Measurements from ENCODE around the gene ANGEL1.

Gene ANGEL1, protein sequence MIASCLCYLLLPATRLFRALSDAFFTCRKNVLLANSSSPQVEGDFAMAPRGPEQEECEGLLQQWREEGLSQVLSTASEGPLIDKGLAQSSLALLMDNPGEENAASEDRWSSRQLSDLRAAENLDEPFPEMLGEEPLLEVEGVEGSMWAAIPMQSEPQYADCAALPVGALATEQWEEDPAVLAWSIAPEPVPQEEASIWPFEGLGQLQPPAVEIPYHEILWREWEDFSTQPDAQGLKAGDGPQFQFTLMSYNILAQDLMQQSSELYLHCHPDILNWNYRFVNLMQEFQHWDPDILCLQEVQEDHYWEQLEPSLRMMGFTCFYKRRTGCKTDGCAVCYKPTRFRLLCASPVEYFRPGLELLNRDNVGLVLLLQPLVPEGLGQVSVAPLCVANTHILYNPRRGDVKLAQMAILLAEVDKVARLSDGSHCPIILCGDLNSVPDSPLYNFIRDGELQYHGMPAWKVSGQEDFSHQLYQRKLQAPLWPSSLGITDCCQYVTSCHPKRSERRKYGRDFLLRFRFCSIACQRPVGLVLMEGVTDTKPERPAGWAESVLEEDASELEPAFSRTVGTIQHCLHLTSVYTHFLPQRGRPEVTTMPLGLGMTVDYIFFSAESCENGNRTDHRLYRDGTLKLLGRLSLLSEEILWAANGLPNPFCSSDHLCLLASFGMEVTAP

GRCh38 chr14:76812422-76813383 is at the start of gene ANGEL1:
Gene ANGEL1, minus strand, starts transcription at chr14:76812882. Its CDS starts 55 bp downstream, at chr14:76812827.
- DNase-seq = peak; percentile 92 to 97

DNA sequence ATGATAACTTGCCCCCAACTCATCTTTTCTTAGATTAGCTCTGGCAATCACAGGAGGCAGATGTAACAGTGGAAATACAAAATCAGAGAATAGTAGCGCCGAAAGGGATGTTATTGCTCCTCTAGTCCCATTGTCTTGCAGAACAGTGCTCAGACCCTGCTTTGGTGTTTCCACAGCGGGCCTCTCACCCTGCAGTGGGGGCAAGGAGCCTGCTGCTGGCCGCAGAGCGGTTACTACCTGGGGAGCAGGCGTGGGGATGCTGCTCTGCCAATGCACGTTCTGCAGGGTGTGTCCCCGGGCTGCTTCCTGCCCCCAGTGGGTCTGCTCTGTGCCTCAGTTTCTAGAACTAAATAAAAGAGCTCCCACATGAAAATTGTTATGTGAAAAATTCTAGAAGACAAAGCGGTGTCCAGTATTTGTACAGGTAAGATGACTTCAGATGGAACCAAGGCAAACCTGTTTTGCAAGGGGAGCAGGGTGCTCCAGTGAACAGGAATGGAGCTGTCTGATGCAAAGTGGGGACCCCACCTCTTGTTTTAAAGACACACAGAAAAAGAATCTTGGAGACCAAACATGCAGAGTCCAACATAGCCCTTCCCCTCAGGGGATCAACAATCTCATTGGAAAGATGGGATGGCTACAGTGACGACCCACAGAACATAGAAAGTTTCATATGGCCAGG is 49.0 kb upstream of the ANGEL1 start:
- DNase-seq = no peak

- DNase-seq = no peak
These were observed 44.1 kb upstream of the ANGEL1 start for GRCh38 chr14:76856769-76857168.

- no peak for DNase-seq
These were observed 42.4 kb upstream of the ANGEL1 start for GRCh38 chr14:76855066-76855465.

GRCh38 chr14:76848879-76849278 is 36.2 kb upstream of the ANGEL1 start:
- no peak for DNase-seq

- no peak for DNase-seq
These were observed 33.8 kb upstream of the ANGEL1 start for GRCh38 chr14:76846331-76847047.

DNA sequence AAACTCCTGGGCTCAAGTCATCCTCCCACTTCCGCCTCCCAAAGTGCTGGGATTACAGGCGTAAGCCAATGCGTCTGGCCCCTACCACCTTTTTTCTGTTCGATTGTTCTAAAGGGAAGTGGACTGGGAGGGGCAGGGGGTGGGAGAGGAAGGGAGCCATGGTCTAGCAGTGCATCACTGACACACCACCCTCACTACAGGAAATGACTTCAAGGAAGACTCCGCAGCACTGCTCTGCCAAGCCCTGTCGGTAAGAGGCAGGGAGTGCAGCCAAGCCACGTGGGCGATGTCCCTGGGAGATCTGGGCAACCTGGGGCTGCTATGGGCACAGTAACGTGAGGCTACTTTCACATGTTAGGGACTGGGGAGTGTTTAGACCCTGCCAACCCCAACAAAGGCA is 31.5 kb upstream of the ANGEL1 start:
- peak in 1 of 2 experiments; percentile 16 for DNase-seq

DNA sequence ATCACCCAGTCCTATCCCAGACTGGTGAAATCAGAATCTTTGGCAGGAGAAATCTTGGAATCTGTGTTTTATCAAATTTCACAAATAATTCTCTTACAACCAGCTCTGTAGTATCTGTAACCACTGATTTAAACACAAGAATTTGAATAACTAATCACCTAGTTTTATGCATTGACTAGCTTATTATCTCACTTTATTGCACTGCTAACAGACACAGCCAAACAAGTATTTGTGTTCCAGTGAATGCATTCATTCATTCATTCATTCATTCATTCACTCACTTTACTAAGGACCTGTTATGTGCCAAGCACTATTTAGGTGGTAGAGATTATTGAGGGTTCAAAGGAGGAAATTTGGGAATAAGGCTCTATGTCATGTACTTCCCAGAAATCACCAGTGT is 29.7 kb upstream of the ANGEL1 start:
- no peak for DNase-seq

DNA sequence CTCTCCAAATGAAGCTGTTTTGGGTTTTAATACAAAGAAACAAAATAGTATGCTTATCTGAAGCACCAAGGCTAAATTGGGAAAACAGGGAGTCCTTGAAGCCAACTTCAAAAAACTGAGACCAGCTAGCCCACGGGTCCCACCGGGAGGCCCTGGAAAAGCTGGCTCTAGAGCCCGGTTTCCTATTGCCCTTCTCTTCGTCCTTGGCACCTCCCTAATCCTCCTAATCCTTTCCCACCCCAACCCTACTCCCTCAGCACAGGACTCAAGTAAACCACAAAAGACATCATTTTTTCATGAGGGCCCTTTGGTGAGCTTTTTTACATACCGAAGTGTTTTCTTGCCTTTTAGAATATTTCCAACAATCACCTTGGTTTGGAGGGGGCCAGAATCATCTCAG is 24.8 kb upstream of the ANGEL1 start:
- DNase-seq = no peak

GRCh38 chr14:76836029-76836630 is 23.4 kb upstream of the ANGEL1 start:
- DNase-seq = no peak

- DNase-seq = no peak
These were observed 21.6 kb upstream of the ANGEL1 start for GRCh38 chr14:76834241-76834661.

- DNase-seq = no peak
These were observed 20.3 kb upstream of the ANGEL1 start for GRCh38 chr14:76833011-76833410.

GRCh38 chr14:76832503-76832988 is 19.9 kb upstream of the ANGEL1 start:
- DNase-seq = no peak

DNA sequence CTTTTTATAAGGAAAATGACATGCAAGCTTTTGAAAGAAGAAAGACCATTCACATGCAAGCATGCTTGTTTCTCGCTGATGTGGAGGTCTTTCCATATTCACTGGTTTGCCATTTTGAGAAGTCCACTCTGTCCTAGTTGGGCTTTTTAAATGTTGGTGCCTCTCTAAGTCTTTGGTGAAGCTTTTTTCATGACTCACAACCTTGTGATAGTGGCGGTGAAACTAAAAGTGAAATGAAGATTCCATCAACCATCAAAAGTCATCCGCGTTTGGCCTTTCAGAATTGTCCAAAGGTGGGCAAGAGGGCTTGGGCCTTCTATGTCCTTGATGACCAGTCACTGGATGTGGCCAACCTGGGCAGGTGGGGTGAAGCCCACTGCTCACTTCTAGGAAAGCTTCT is 17.9 kb upstream of the ANGEL1 start:
- DNase-seq = no peak

- no peak for DNase-seq
These were observed 17.2 kb upstream of the ANGEL1 start for GRCh38 chr14:76829650-76830421.

GRCh38 chr14:76829013-76829365 is 16.3 kb upstream of the ANGEL1 start:
- DNase-seq = no peak

DNA sequence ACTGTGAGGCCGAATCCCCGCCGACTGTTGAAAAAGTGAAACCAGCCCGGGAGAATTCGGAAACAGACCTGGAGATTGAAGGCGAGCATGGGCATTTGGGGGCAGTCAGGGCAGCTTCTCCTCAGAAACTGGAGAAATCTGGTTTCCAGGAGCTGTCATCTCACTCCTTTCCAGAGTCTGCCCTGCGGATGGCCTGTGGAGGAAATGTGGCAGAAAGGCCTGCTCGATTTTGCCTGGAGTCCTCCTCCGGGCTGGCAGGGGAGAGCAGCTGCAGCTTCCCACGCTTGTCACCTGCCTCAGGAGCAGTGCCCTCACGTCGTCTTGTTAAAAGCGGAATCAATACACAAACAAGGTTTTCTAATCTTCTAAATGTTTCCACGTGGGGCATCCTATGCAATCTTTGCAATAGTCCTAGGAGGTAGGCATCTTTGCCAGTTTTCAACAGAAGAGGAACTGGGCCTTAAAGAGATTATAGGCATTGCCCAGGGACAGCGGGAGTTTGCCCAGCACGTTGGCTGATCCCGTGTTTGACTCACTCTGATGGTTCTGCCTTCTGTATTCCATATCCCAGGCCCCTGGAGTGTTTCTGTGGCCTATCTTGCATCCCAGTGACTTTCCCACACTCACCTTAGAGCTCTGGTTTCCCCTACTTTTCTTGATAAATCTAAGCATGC is 15.8 kb upstream of the ANGEL1 start:
- DNase-seq = no peak

DNA sequence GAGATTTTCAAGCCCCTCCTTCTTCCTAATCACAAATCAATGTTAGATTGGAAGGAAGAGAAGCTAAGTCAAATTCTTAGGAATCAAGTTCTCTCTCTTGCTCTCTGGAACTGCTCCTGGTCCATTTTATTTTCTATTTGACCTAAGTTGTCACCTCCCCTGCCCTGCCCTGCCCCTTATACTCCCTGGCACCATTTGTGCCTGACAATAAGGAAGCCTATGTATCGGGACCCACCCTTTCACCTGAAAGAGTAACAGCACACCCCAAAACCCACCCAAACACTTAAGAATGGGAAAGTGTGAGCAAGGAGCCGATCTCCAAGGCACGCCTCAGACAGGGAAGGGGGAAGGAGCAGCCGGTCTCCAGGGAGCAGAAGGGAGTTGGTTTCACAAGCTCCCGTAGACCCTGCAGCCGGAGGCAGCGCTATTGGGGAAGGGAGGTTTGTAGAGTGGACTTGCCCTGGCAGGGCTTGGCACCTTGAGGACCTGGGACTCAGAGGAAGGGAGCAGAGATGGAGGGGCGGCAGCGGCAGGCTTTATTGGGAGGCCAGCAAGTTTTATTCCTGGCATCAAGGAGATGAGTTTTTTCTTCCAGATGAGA is 15.1 kb upstream of the ANGEL1 start:
- DNase-seq = no peak

- no peak for DNase-seq
These were observed 13.4 kb upstream of the ANGEL1 start, which contains the start of gene LRRC74A for GRCh38 chr14:76826122-76826521. Gene LRRC74A, plus strand, starts transcription at chr14:76826408. Its CDS starts 290 bp downstream, at chr14:76826698.

All from NCI-H446 (cell line).